Stomach (tissue), 9 donors: ENCODE measurements around the gene CTTNBP2. TPM values are rescaled to one million over a fixed set of nuclear protein-coding genes. Genes with fewer than 3 reads are reported as not detected.

Experiments
- DNase-seq, 2 donors: peaks; one replicate each; pipeline versions ENCODE4 v3.0.0 to v3.0.0-alpha.2; 2013 to 2019
- H3K27ac ChIP-seq, 5 donors: fragments of 200-600 bp in 4 of 5; sonication (generic) in 4 of 5; one replicate each; pipeline ENCODE4 v1.5.1; 2013 to 2019; ENCODE audit warnings: mild to moderate bottlenecking in 1 of 5, moderate library complexity in 1 of 5
- H3K27me3 ChIP-seq, 3 donors: fragments of 200-600 bp; sonication (generic); one replicate each; pipeline ENCODE4 v1.5.1; 2017 to 2019; ENCODE audit warnings: mixed run types in 1 of 3
- H3K36me3 ChIP-seq, 4 donors: fragments of 200-600 bp; sonication (generic); 1 replicate in 3 of 4; 2 replicates in 1 of 4; pipeline ENCODE4 v1.5.1; 2016 to 2019
- H3K4me1 ChIP-seq, 4 donors: fragments of 200-600 bp; sonication (generic); one replicate each; pipeline ENCODE4 v1.5.1; 2016 to 2019
- H3K4me3 ChIP-seq, 4 donors: fragments of 200-600 bp; sonication (generic) in 3 of 4; one replicate each; pipeline ENCODE4 v1.5.1; 2016 to 2019; ENCODE audit warnings: mild to moderate bottlenecking in 1 of 4
- H3K9me3 ChIP-seq, 4 donors: fragments of 200-600 bp; sonication (generic); one replicate each; pipeline ENCODE4 v1.5.1; 2016 to 2019
- CTCF ChIP-seq, 7 experiments: fragments of 450-650 bp in 4 of 7; fragments of 200-600 bp in 3 of 7; sonication (generic) in 3 of 7; IDR thresholded peaks; one replicate each; pipeline ENCODE4 v1.5.1; 2016 to 2019; ENCODE audit warnings: antibody characterized with exemption in 7 of 7, control low read depth in 2 of 7, mild to moderate bottlenecking in 1 of 7
- EP300 ChIP-seq: sonication (generic); formaldehyde crosslinking; IDR thresholded peaks from one replicate; pipeline ENCODE4 v1.6.1; 2017; ENCODE audit warnings: antibody characterized with exemption
- POLR2A ChIP-seq, 4 donors: fragments of 450-650 bp; IDR thresholded peaks; one replicate each; pipeline ENCODE4 v1.6.1; 2016; ENCODE audit warnings: antibody characterized with exemption in 4 of 4, control low read depth in 2 of 4, mild to moderate bottlenecking in 1 of 4, moderate library complexity in 1 of 4
- POLR2AphosphoS5 ChIP-seq, 3 donors: sonication (generic); formaldehyde crosslinking; IDR thresholded peaks; one replicate each; pipeline ENCODE4 v1.6.1; 2016; ENCODE audit warnings: antibody characterized with exemption in 3 of 3
- WGBS, 5 donors: extraction: QIAGEN DNeasy Blood & Tissue Kit in 3 of 5; methylation state at CpG; one replicate each; pipeline versions ENCODE4 v1.1.5 to v1.1.7; 2013 to 2018; 5-methylcytosine and 5-hydroxymethylcytosine counted together
- intact Hi-C: fragments of 100-400 bp; cut with DNase I; formaldehyde crosslinking; loops from one replicate; pipeline ENCODE4 v1.15.1; 2023; ENCODE audit warnings: low total_unique reads
- polyA plus RNA-seq, 3 donors: library from polyadenylated mRNA; stranded (reverse); fragments of 200-250 nt; gene quantifications; one replicate each; pipeline ENCODE4 v1.2.3, GENCODE V29; 2013
- total RNA-seq, 5 donors: library from RNA; depleted of rRNA; stranded (reverse); fragments of >200 nt; gene quantifications; one replicate each; pipeline versions ENCODE4 v1.1.0 to v1.2.3, GENCODE V29; 2014 to 2016
- donor health status: healthy with polysubstance abuse.
- donor health status: Bipolar disorder and iron deficiency.
- donor health status: healthy.

The CTTNBP2 gene
- total and polyA plus RNA-seq, 8 donors = 0.62 to 56.4 (median 5.6) TPM

- intact Hi-C loops = no loop called here
- no peak for DNase-seq
Observed at GRCh38 chr7:117707080-117707479, 166.2 kb downstream of the CTTNBP2 start.

GRCh38 chr7:117706210-117706609 lies 167.0 kb downstream of the CTTNBP2 start:
- H3K4me1 ChIP-seq = no peaks in the 10 kb centered on the region
- TF ChIP-seq EP300 = no peak
- TF ChIP-seq CTCF (IDR thresholded peaks at IDR 0.05) = no peak
- TF ChIP-seq POLR2A (IDR thresholded peaks at IDR 0.05) = no peak
- TF ChIP-seq POLR2AphosphoS5 (IDR thresholded peaks at IDR 0.05) = no peak
- H3K27ac ChIP-seq = no peak overlapping the region
- DNase-seq = no peak
- H3K4me3 ChIP-seq = no peak overlapping the region
- intact Hi-C loops = no loop called here
- WGBS, 5 donors = 74 to 89% (median 85%) methylated on average over 2 of the region's 2 CpGs
- H3K27me3 ChIP-seq = no peaks in the 10 kb centered on the region
- no peaks in the 10 kb centered on the region for H3K9me3 ChIP-seq
- no peaks in the 10 kb centered on the region for H3K36me3 ChIP-seq

More at GRCh38 chr7:117707080-117707479, 166.2 kb downstream of the CTTNBP2 start:
- TF ChIP-seq POLR2A (IDR thresholded peaks at IDR 0.05) = no peak
- TF ChIP-seq CTCF (IDR thresholded peaks at IDR 0.05) = no peak
- TF ChIP-seq POLR2AphosphoS5 (IDR thresholded peaks at IDR 0.05) = no peak
- TF ChIP-seq EP300 = no peak
- H3K4me3 ChIP-seq = no peak overlapping the region
- no peaks in the 10 kb centered on the region for H3K36me3 ChIP-seq
- H3K9me3 ChIP-seq = no peaks in the 10 kb centered on the region
- H3K27me3 ChIP-seq = no peaks in the 10 kb centered on the region
- H3K27ac ChIP-seq = no peak overlapping the region
- no peaks in the 10 kb centered on the region for H3K4me1 ChIP-seq

GRCh38 chr7:117705630-117706029 lies 167.6 kb downstream of the CTTNBP2 start:
- no peak overlapping the region for H3K27ac ChIP-seq
- intact Hi-C loops = no loop called here
- no peaks in the 10 kb centered on the region for H3K36me3 ChIP-seq
- 81 to 92% (median 86%) methylated on average over 4 of the region's 4 CpGs for WGBS, 5 donors
- no peak overlapping the region for H3K4me3 ChIP-seq
- H3K27me3 ChIP-seq = no peaks in the 10 kb centered on the region
- no peak for TF ChIP-seq POLR2A (IDR thresholded peaks at IDR 0.05)
- no peak for TF ChIP-seq EP300
- TF ChIP-seq CTCF (IDR thresholded peaks at IDR 0.05) = no peak
- no peak for TF ChIP-seq POLR2AphosphoS5 (IDR thresholded peaks at IDR 0.05)
- no peak for DNase-seq
- no peaks in the 10 kb centered on the region for H3K9me3 ChIP-seq
- H3K4me1 ChIP-seq = no peaks in the 10 kb centered on the region

- Histone ChIP-seq H3K27me3 (no peaks in the 10 kb centered on the region), H3K4me1 (no peaks in the 10 kb centered on the region), H3K27ac (no peak overlapping the region), H3K4me3 (no peak overlapping the region), H3K36me3 (no peaks in the 10 kb centered on the region), H3K9me3 (no peaks in the 10 kb centered on the region)
- intact Hi-C loops = no loop called here
- peak in 1 of 2 donors; percentile 20 for DNase-seq
- WGBS, 5 donors = 29 to 60% (median 47%) methylated on average over 3 of the region's 3 CpGs
- TF ChIP-seq POLR2AphosphoS5 (IDR thresholded peaks at IDR 0.05) = no peak
- TF ChIP-seq POLR2A (IDR thresholded peaks at IDR 0.05) = no peak
- no peak for TF ChIP-seq CTCF (IDR thresholded peaks at IDR 0.05)
- no peak for TF ChIP-seq EP300
Observed at GRCh38 chr7:117704063-117704462, 169.2 kb downstream of the CTTNBP2 start.
